Central memory CD8-positive, alpha-beta T cell (primary cell): ENCODE measurements around the gene APOBEC3B.
"Not testable (repeated sequence)": the region's sequence is repeated elsewhere in the genome, so short reads cannot be mapped to it uniquely, and the experiment has no call there.

Experiments used
- ATAC-seq: fragments of 150-1000 bp; cut with Tn5 transposase; replicated peaks from 2 replicates; pipeline ENCODE4 v1.10.0; 2022; ENCODE audit warnings: mild to moderate bottlenecking, moderate FRiP score, moderate number of reproducible peaks; ENCODE audit not compliant: poor library complexity, severe bottlenecking; ENCODE audit errors: extremely low read depth
- DNase-seq, 2 donors: peaks; one replicate each; pipeline ENCODE4 v3.0.0; 2021; ENCODE audit warnings: low spot score in 2 of 2
- H3K27ac Mint-ChIP-seq: one replicate; pipeline ENCODE4 v1.8.0; 2022; ENCODE audit warnings: low read depth, mild to moderate bottlenecking, moderate library complexity, mixed read lengths
- H3K27me3 Mint-ChIP-seq: one replicate; pipeline ENCODE4 v1.8.0; 2022; ENCODE audit warnings: mixed read lengths
- H3K36me3 Mint-ChIP-seq: one replicate; pipeline ENCODE4 v1.8.0; 2022; ENCODE audit warnings: mild to moderate bottlenecking, moderate library complexity, mixed read lengths; ENCODE audit not compliant: insufficient read depth
- H3K4me1 Mint-ChIP-seq: one replicate; pipeline ENCODE4 v1.8.0; 2022; ENCODE audit warnings: mixed read lengths
- H3K4me3 Mint-ChIP-seq: one replicate; pipeline ENCODE4 v1.8.0; 2022; ENCODE audit warnings: mild to moderate bottlenecking, moderate library complexity, mixed read lengths
- H3K9me3 Mint-ChIP-seq: one replicate; pipeline ENCODE4 v1.8.0; 2022; ENCODE audit warnings: mixed read lengths

The APOBEC3B gene

GRCh38 chr22:38954414-38955043 is 27.6 kb upstream of the APOBEC3B start:
- Mint-ChIP-seq H3K36me3 (peaks cover 4% of the 10 kb centered on the region), H3K4me3 (no peak overlapping the region), H3K4me1 (no peaks in the 10 kb centered on the region), H3K9me3 (no peaks in the 10 kb centered on the region), H3K27ac (no peak overlapping the region), H3K27me3 (peaks cover 9% of the 10 kb centered on the region)
- DNase-seq (no peak), ATAC-seq (no peak)

GRCh38 chr22:38955250-38955905 is 26.8 kb upstream of the APOBEC3B start:
- no peaks in the 10 kb centered on the region for H3K4me1 Mint-ChIP-seq
- peaks cover 9% of the 10 kb centered on the region for H3K27me3 Mint-ChIP-seq
- H3K4me3 Mint-ChIP-seq: no peak overlapping the region
- no peak overlapping the region for H3K27ac Mint-ChIP-seq
- H3K36me3 Mint-ChIP-seq: peaks cover 3% of the 10 kb centered on the region
- DNase-seq (no peak), ATAC-seq (no peak)
- no peaks in the 10 kb centered on the region for H3K9me3 Mint-ChIP-seq

GRCh38 chr22:38955926-38956325 is 26.2 kb upstream of the APOBEC3B start:
- ATAC-seq (no peak), DNase-seq (no peak)
- H3K4me3 Mint-ChIP-seq: no peak overlapping the region
- H3K9me3 Mint-ChIP-seq: no peaks in the 10 kb centered on the region
- H3K27ac Mint-ChIP-seq: no peak overlapping the region
- H3K4me1 Mint-ChIP-seq: no peaks in the 10 kb centered on the region
- H3K27me3 Mint-ChIP-seq: peaks cover 5% of the 10 kb centered on the region
- peaks cover 2% of the 10 kb centered on the region for H3K36me3 Mint-ChIP-seq

- Mint-ChIP-seq H3K27me3 (no peaks in the 10 kb centered on the region), H3K9me3 (no peaks in the 10 kb centered on the region), H3K4me3 (no peak overlapping the region), H3K4me1 (no peaks in the 10 kb centered on the region), H3K36me3 (peaks cover 2% of the 10 kb centered on the region), H3K27ac (peak overlapping the region; percentile 44)
- DNase-seq (no peak), ATAC-seq (no peak)
These were observed 25.6 kb upstream of the APOBEC3B start for GRCh38 chr22:38956551-38956950.

GRCh38 chr22:38957046-38957770 is 24.9 kb upstream of the APOBEC3B start, which contains the start of gene APOBEC3A:
APOBEC3A (plus strand) TSS chr22:38957609; CDS start chr22:38957692, 83 bp downstream.
- Mint-ChIP-seq H3K9me3 (no peaks in the 10 kb centered on the region), H3K36me3 (peaks cover 2% of the 10 kb centered on the region), H3K27me3 (no peaks in the 10 kb centered on the region), H3K4me1 (no peaks in the 10 kb centered on the region), H3K4me3 (no peak within 1 kb of the TSS), H3K27ac (peak within 1 kb of the TSS; percentile 76)
- ATAC-seq: no peak
- no peak for DNase-seq

GRCh38 chr22:38957808-38958650 is 24.1 kb upstream of the APOBEC3B start:
- peak overlapping the region; percentile 76 for H3K27ac Mint-ChIP-seq

GRCh38 chr22:38958651-38958943 is 23.6 kb upstream of the APOBEC3B start:
- not testable (repeated sequence) for H3K9me3 Mint-ChIP-seq, ATAC-seq, H3K27me3 Mint-ChIP-seq, H3K4me3 Mint-ChIP-seq, H3K4me1 Mint-ChIP-seq, H3K36me3 Mint-ChIP-seq, DNase-seq
- peak overlapping the region; percentile 76 for H3K27ac Mint-ChIP-seq

More at GRCh38 chr22:38957808-38958650, 24.1 kb upstream of the APOBEC3B start:
- Mint-ChIP-seq H3K36me3 (peaks cover 2% of the 10 kb centered on the region), H3K4me1 (no peaks in the 10 kb centered on the region), H3K9me3 (no peaks in the 10 kb centered on the region), H3K27me3 (no peaks in the 10 kb centered on the region), H3K4me3 (no peak overlapping the region)
- ATAC-seq: no peak
- DNase-seq: no peak

- Mint-ChIP-seq H3K27me3 (peaks cover 13% of the 10 kb centered on the region), H3K27ac (no peak overlapping the region)
These were observed 22.6 kb upstream of the APOBEC3B start for GRCh38 chr22:38959590-38959989.

GRCh38 chr22:38960673-38961072 is 21.5 kb upstream of the APOBEC3B start:
- not testable (repeated sequence) for DNase-seq, ATAC-seq, H3K4me1 Mint-ChIP-seq, H3K4me3 Mint-ChIP-seq, H3K9me3 Mint-ChIP-seq, H3K27ac Mint-ChIP-seq, H3K36me3 Mint-ChIP-seq
- H3K27me3 Mint-ChIP-seq: peaks cover 24% of the 10 kb centered on the region

More at GRCh38 chr22:38959590-38959989, 22.6 kb upstream of the APOBEC3B start:
- Mint-ChIP-seq H3K9me3 (no peaks in the 10 kb centered on the region), H3K36me3 (peaks cover 2% of the 10 kb centered on the region), H3K4me3 (no peak overlapping the region), H3K4me1 (no peaks in the 10 kb centered on the region)
- DNase-seq: no peak
- no peak for ATAC-seq

- DNase-seq, H3K4me3 Mint-ChIP-seq, H3K27ac Mint-ChIP-seq, H3K36me3 Mint-ChIP-seq, ATAC-seq, H3K9me3 Mint-ChIP-seq, H3K4me1 Mint-ChIP-seq: not testable (repeated sequence)
- peaks cover 39% of the 10 kb centered on the region for H3K27me3 Mint-ChIP-seq
These were observed 18.8 kb upstream of the APOBEC3B start for GRCh38 chr22:38963291-38963738.

- Mint-ChIP-seq H3K9me3 (no peaks in the 10 kb centered on the region), H3K36me3 (peaks cover 1% of the 10 kb centered on the region), H3K4me1 (no peaks in the 10 kb centered on the region), H3K27ac (no peak overlapping the region), H3K27me3 (peaks cover 45% of the 10 kb centered on the region), H3K4me3 (no peak overlapping the region)
- no peak for ATAC-seq
- no peak for DNase-seq
These were observed 18.3 kb upstream of the APOBEC3B start for GRCh38 chr22:38963872-38964271.

- Mint-ChIP-seq H3K36me3 (peaks cover 1% of the 10 kb centered on the region), H3K4me3 (no peak overlapping the region), H3K4me1 (no peaks in the 10 kb centered on the region), H3K27ac (no peak overlapping the region), H3K9me3 (no peaks in the 10 kb centered on the region), H3K27me3 (peaks cover 49% of the 10 kb centered on the region)
- DNase-seq (no peak), ATAC-seq (no peak)
These were observed 17.8 kb upstream of the APOBEC3B start for GRCh38 chr22:38964306-38964705.
